GM19452 (cell line): ENCODE data around the gene KCNQ1OT1.

Source experiments
- ATAC-seq: cut with Tn5 transposase; IDR thresholded peaks from one replicate; pipeline ENCODE4 v1.9.1; 2021; ENCODE audit not compliant: unreplicated experiment

KCNQ1OT1 gene

DNA sequence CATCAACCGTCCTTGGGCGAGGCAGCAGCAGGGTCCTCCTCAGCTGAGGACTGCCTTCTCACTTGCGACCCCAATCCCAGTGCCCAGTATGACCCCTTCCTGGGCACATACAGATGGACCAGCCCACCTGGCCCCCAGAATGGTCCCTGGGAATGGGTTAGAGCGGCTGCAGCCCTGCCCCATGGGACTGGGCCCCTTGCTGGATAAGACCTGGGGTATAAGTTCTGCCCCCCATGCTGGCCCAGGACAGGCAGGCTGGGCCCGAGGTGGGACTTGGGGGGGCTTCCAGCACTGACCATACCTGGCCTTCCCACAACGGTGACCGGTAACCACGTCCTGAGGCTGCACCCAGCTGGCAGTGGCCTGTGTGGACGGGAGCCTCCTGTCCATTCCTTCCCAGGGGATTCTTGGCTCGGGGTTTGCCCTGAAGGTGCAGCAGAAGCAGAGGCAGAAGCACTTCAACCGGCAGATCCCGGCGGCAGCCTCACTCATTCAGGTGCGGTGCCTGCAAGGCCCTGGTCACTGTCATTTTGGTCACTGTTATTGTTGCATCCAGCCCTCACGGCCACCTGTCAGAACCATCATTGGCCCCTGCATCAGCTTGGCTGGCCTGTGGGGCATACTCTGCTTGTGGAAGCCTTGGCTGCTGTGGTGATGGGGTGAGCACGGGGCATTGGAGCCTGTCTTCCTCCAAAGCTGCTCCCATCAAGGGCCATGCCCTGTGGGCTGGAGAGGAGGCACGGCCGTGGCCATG, 114.8 kb downstream of the KCNQ1OT1 start:
- ATAC-seq: no peak

DNA sequence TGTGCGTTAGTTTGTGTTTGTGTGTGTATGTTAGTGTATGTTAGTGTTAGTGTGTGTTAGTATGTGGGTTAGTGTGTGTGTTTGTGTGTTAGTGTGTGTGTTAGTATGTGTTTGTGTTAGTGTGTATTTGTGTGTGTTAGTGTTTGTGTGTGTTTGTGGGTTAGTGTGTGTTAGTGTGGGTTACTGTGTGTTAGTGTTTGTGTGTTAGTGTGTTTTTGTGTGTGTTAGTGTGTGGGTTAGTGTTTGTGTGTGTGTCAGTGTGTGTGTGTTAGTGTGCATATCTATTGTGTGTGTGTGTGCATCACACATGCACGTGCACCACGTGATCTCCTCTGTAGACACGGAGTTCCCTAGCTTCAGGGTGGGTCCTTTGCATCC, 115.4 kb downstream of the KCNQ1OT1 start:
- no peak for ATAC-seq

DNA sequence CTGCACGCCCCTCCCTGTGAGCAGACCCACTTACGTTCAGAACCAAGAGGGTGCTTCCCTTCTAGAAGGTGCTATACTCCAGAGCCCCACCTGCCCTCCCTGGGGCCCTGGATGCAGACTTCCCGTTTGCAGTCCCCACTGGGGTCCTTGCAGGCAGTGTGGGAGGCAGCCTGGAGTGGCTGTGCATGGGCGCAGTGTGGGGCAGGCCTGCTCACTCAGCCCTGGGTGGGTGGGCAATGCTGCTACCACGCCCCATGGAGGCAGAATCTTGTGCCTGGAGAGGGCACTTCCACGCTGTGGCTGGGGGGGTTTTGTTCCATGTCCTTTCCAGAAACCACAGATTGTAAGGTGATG, 116.2 kb downstream of the KCNQ1OT1 start:
- ATAC-seq: no peak

DNA sequence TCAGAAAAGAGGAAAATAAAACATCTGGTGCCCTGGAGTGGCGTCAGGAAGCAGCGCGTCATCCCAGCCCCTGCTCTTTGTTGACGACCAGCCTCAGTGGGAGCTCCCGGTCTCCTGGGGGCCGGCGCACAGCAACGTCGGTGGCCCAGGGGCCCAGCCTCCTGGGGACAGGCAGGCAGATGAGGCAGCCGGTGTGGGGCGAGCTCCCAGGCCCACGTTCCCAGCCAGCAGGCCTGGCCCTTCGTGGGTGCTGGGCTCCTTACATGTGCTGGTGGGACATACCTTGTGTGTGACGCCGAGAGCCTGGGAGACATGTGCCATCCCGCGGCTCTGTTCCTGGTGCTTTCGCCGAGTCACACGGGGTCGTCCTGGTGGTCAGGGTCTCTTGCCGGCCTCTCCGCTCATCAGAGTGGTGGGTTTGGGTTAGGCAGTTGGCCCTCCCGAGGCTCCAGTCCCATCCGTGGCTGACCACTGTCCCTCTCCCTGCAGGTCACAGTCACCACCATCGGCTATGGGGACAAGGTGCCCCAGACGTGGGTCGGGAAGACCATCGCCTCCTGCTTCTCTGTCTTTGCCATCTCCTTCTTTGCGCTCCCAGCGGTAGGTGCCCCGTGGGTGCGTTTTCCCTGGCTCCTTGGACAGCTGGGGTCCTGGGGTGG, 116.7 kb downstream of the KCNQ1OT1 start:
- ATAC-seq: no peak

- no peak for ATAC-seq
Observed at GRCh38 chr11:2582351-2582945, 117.3 kb downstream of the KCNQ1OT1 start.

GRCh38 chr11:2581931-2582350, 117.9 kb downstream of the KCNQ1OT1 start:
- ATAC-seq: no peak

- ATAC-seq: no peak
Observed at GRCh38 chr11:2581151-2581930, 118.5 kb downstream of the KCNQ1OT1 start.

GRCh38 chr11:2580571-2581001, 119.2 kb downstream of the KCNQ1OT1 start:
- ATAC-seq: no peak

DNA sequence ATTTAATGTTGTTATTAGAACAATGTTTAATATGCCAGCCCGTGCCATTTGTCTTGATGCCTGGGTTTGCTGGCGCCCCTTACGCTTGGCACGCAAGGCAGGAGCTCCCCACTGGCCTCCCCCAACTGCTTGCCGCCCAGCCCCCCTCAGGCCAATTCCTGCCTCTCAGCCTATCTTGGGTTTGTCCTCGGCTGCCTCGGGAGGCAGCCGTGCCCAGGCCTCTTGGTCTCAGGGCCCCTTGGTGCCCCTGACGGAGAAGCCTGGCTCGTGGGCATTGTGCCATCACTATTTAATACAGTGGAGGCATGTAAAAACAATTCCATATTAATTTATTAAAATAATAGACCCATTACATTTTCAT, 119.8 kb downstream of the KCNQ1OT1 start:
- ATAC-seq: no peak

- no peak for ATAC-seq
Observed at GRCh38 chr11:2579315-2580060, 120.3 kb downstream of the KCNQ1OT1 start.

DNA sequence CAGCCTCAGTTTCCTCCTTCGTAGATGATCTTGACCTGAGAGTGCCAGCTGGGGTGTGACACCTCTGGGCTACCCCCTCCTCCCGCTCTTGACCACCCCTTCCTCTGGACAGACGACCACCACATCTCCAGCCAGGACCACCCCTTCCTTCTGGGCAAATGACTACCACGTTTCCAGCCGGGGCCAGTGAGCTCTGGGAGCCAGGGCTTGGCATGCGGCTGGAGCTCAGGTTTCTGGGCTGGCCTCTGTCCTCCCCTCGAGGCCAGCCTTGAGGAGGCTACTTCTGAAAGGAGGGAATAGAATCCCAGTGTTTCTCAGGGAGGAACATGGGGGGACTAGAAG, 120.9 kb downstream of the KCNQ1OT1 start:
- no peak for ATAC-seq

DNA sequence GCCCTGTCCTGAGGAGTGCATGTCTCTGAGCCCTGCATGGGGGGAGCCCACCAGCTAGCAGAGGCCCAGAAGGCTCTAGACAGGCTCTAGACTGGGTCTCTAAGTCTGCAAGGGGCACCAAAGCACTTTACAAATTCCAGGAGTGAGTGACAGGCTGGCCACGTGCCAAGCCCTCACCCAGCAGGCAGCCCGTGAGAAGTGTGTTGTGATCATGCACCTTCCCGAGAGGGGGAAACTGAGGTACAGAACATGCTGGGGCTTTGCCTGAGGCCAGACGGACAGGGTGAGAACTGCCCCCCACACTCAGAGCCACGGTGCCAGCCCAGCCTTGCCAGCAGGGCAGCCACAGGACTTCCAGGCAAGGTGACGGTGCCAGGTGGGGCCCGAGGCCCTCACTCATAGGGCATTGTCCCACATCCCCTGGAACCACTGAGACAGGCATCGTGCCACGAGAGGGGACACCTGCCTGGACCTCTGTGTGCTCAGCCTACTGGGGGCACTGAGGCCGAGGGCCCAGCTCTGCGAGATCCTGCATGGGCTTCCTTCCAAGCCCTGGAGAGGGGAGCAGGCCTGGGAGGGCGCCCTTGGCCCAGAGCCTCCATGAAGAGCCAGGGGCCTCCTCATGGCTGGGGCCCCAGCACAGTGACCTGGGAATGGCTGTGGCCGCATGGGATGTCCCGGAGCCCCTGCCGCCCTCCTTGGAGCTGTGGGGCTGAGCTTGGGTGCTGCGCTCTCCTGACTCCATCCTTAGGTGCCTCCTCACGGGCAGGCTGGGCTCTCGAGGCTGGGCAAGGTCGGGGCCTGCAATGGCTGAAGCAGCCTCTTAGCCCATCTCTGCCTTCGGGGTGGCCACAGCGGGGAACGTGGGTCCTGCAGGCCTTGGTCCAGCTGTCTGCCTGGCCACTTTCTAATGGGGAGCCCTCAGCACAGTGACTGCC, 121.5 kb downstream of the KCNQ1OT1 start:
- no peak for ATAC-seq

GRCh38 chr11:2577031-2577990, 122.5 kb downstream of the KCNQ1OT1 start:
- ATAC-seq: no peak

DNA sequence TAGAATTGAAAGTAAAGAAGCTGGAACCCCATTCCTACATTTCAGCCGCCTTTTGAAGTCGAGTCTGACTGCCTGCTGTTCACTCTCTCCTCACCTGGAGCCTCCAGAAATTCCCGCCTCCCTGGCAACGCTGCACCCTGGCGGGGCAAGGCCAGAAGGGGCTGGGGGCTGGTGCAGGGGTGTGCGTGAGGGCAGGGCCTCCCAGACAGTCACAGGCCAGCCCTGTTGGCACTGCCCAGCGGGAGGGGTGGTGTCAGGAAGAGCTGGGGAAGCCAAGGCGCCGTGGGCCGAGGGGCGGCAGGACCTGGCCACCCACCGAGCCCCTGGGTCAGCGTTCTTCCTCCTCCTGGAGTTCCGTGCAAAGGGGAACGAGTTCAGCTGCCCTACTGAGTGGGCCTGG, 123.2 kb downstream of the KCNQ1OT1 start:
- ATAC-seq: no peak

DNA sequence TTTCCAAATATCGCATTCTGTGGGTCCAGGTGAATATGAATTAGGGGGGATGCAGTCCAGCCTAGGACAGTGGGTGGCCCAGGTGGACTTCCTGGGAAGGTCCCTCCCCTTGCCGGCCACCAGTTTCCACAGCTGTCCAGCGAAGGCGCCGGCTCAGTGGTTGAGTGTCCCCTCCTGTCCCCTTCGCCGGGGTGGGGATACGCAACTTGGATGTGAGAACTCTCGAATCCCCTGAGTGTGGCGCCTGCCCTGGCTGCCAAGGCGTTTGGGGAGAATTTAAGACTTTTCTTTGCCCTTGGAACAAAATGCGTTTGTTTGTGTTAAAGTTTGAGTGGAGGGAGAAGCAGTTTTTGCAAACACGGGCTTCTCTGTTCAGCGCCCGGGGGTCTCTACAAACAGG, 123.7 kb downstream of the KCNQ1OT1 start:
- ATAC-seq: no peak

DNA sequence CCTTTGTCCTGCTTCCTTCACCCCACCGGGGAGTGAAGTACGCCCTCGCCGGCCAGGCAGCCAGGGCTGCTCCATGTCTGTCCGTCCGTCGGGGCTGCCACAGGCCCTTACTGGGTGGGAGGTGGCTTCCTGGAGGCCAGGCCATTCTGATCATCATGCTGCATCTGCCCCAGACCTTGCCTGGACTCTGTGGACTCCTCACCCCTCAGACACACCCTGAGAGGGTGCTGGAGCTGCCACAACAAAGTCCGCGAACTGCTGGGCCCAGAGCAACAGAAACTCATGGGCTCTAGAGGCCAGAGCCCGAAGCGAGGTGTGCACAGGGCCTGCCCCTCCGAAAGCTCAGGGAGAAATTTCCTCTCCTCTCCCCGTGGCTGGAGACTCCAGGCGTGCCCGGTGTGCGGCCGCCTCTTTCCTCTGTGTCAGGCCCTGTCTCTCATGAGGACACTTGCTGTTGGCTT, 124.2 kb downstream of the KCNQ1OT1 start:
- no peak for ATAC-seq

GRCh38 chr11:2574553-2575535, 125.0 kb downstream of the KCNQ1OT1 start:
- ATAC-seq: no peak
